MM.1S (cell line): ENCODE measurements around the gene TBC1D10A.

Experiments used
- EZH2 ChIP-seq: fragments of 300-600 bp; sonication (generic); optimal IDR thresholded peaks from 2 replicates; pipeline ENCODE3; 2017; ENCODE audit warnings: low read depth, mild to moderate bottlenecking, antibody characterized with exemption, low read length, mixed read lengths
- TF ChIP-seq, protein P1 (sequence below): fragments of 300-600 bp; sonication (generic); IDR thresholded peaks from 2 replicates; pipeline ENCODE4 v1.5.1; 2016; ENCODE audit warnings: antibody characterized with exemption, low read length, mixed read lengths

DNA sequence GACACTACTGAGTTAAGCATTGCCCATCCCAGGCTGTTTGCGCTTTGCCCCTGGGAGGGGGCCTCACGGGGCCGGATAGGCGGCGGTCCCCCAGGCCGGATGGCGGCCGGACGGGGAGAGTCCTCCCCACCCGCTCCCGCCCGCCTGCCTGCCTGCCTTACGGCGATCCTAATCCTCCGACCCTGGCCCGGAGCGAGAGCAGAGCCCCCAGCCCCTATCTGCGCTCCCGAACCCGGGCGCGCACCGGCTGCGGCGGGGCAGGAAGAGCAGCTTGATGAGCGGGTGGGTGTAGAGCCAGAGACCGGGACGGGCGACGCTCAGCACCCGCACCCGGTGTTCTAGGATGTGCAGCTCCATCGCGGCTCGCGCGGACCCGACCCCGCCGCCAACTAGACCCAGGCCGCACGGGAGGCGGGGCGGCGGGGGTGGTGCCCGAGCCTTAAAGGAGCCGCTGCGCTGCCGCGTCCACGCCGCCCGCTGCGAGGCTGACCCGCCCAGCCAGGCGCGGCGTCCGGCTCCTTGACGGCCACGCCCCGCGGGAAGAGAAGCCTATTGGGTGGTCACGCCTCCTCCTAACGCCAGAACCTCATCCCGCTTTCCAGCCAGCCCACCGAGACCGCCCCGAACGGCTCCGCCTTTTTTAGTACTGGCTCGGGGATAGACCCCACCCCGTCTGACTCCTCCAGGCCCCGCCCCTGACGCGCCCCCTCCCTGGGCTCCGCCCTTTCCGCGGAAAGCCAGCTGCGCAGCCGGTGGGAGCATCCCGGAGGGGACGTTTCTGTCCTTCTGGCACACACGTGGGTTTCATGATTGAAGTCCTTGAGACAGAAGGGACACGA, 37.4 kb downstream of the TBC1D10A start, which contains the start of gene CASTOR1:
- TF ChIP-seq, protein P1, sequence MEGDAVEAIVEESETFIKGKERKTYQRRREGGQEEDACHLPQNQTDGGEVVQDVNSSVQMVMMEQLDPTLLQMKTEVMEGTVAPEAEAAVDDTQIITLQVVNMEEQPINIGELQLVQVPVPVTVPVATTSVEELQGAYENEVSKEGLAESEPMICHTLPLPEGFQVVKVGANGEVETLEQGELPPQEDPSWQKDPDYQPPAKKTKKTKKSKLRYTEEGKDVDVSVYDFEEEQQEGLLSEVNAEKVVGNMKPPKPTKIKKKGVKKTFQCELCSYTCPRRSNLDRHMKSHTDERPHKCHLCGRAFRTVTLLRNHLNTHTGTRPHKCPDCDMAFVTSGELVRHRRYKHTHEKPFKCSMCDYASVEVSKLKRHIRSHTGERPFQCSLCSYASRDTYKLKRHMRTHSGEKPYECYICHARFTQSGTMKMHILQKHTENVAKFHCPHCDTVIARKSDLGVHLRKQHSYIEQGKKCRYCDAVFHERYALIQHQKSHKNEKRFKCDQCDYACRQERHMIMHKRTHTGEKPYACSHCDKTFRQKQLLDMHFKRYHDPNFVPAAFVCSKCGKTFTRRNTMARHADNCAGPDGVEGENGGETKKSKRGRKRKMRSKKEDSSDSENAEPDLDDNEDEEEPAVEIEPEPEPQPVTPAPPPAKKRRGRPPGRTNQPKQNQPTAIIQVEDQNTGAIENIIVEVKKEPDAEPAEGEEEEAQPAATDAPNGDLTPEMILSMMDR = no peak
- TF ChIP-seq EZH2 = no peak
